MM.1S (cell line): ENCODE results near the gene CYTH4.

Experiments used
- DNase-seq: peaks from one replicate; pipeline ENCODE4 v3.0.0-alpha.2; 2015
- H2AFZ ChIP-seq: fragments of 300-600 bp; sonication (generic); 2 replicates; pipeline ENCODE4 v1.6.0; 2016; ENCODE audit warnings: antibody characterized with exemption, low read length
- H3F3A ChIP-seq: fragments of 300-600 bp; sonication (generic); 2 replicates; pipeline ENCODE4 v1.6.1; 2016; ENCODE audit warnings: mild to moderate bottlenecking, antibody characterized with exemption, low read length, moderate library complexity, mixed read lengths; ENCODE audit not compliant: insufficient read depth
- H3K27ac ChIP-seq: fragments of 300-600 bp; sonication (generic); 2 replicates; pipeline ENCODE4 v1.5.1; 2016; ENCODE audit warnings: mild to moderate bottlenecking, low read length
- H3K27me3 ChIP-seq: fragments of 300-600 bp; sonication (generic); replicated peaks from 2 replicates; pipeline ENCODE4 v1.6.0; 2016; ENCODE audit warnings: low read length; ENCODE audit not compliant: insufficient read depth
- H3K36me3 ChIP-seq: fragments of 300-600 bp; sonication (generic); replicated peaks from 2 replicates; pipeline ENCODE4 v1.6.1; 2016; ENCODE audit warnings: mild to moderate bottlenecking, low read length, mixed read lengths; ENCODE audit not compliant: insufficient read depth
- H3K4me1 ChIP-seq: fragments of 300-600 bp; sonication (generic); 2 replicates; pipeline ENCODE4 v1.6.1; 2016; ENCODE audit warnings: low read length, mixed read lengths
- H3K4me2 ChIP-seq: fragments of 300-600 bp; sonication (generic); 2 replicates; pipeline ENCODE4 v1.6.0; 2016; ENCODE audit warnings: low read depth, low read length
- H3K4me3 ChIP-seq: fragments of 300-600 bp; sonication (generic); 2 replicates; pipeline ENCODE4 v1.5.1; 2016; ENCODE audit warnings: low read length, mixed read lengths
- H3K79me2 ChIP-seq: fragments of 300-600 bp; sonication (generic); 2 replicates; pipeline ENCODE4 v1.6.1; 2016; ENCODE audit warnings: mixed run types, low read length, mixed read lengths
- H3K9ac ChIP-seq: fragments of 300-600 bp; sonication (generic); 2 replicates; pipeline ENCODE4 v1.6.1; 2016; ENCODE audit warnings: low read length, mixed read lengths
- H3K9me2 ChIP-seq: fragments of 300-600 bp; sonication (generic); replicated peaks from 2 replicates; pipeline ENCODE4 v1.6.1; 2016; ENCODE audit warnings: mild to moderate bottlenecking, low read length, mixed read lengths; ENCODE audit not compliant: insufficient read depth
- H3K9me3 ChIP-seq: fragments of 300-600 bp; sonication (generic); replicated peaks from 2 replicates; pipeline ENCODE4 v1.6.1; 2016; ENCODE audit warnings: mild to moderate bottlenecking, low read length, mixed read lengths; ENCODE audit not compliant: insufficient read depth
- H4K20me1 ChIP-seq: fragments of 300-600 bp; sonication (generic); 2 replicates; pipeline ENCODE4 v1.6.1; 2016; ENCODE audit warnings: mild to moderate bottlenecking, low read length, moderate library complexity, mixed read lengths; ENCODE audit not compliant: insufficient read depth
- EZH2 ChIP-seq: fragments of 300-600 bp; sonication (generic); optimal IDR thresholded peaks from 2 replicates; pipeline ENCODE3; 2017; ENCODE audit warnings: low read depth, mild to moderate bottlenecking, antibody characterized with exemption, low read length, mixed read lengths
- EZH2phosphoT487 ChIP-seq: fragments of 300-600 bp; sonication (generic); IDR thresholded peaks from 2 replicates; pipeline ENCODE4 v1.6.1; 2018; ENCODE audit warnings: antibody characterized with exemption, low read length
- TF ChIP-seq, protein P1 (sequence below): fragments of 300-600 bp; sonication (generic); IDR thresholded peaks from 2 replicates; pipeline ENCODE4 v1.5.1; 2016; ENCODE audit warnings: antibody characterized with exemption, low read length, mixed read lengths

CYTH4 gene

DNA sequence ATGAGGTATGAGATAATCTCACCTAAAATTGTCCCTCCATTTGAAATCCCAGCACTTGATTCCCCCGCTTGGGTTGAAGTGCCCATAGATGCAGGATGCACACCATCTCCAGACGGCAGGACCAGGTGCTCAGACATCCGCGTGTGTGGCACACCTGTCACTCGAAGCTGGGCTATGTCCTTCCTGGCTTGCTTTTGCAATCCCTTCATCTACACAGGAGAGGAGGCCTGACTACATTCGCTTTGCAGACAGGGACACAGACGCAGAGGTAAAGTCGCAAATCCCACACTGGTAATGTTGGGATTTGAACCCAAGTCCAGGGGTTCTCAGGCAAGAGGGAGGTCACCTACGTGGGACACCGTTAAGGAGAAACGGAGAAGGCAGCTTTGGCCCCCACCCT lies 7.2 kb upstream of the CYTH4 start:
- Histone ChIP-seq H3K4me3 (no peak overlapping the region), H3K4me1 (no peaks in the 10 kb centered on the region), H3K36me3 (no peaks in the 10 kb centered on the region), H4K20me1 (no peaks in the 10 kb centered on the region), H3K79me2 (no peaks in the 10 kb centered on the region), H3K9me2 (no peaks in the 10 kb centered on the region), H3K4me2 (no peak overlapping the region), H2AFZ (no peak overlapping the region), H3F3A (no peaks in the 10 kb centered on the region), H3K9me3 (no peaks in the 10 kb centered on the region), H3K27ac (no peak overlapping the region), H3K9ac (no peak overlapping the region), H3K27me3 (0 out of 2 replicates have a peak, but pooled peaks cover 5% of the 10 kb centered on the region)
- DNase-seq, result no peak
- no peak for TF ChIP-seq EZH2phosphoT487
- TF ChIP-seq, protein P1, sequence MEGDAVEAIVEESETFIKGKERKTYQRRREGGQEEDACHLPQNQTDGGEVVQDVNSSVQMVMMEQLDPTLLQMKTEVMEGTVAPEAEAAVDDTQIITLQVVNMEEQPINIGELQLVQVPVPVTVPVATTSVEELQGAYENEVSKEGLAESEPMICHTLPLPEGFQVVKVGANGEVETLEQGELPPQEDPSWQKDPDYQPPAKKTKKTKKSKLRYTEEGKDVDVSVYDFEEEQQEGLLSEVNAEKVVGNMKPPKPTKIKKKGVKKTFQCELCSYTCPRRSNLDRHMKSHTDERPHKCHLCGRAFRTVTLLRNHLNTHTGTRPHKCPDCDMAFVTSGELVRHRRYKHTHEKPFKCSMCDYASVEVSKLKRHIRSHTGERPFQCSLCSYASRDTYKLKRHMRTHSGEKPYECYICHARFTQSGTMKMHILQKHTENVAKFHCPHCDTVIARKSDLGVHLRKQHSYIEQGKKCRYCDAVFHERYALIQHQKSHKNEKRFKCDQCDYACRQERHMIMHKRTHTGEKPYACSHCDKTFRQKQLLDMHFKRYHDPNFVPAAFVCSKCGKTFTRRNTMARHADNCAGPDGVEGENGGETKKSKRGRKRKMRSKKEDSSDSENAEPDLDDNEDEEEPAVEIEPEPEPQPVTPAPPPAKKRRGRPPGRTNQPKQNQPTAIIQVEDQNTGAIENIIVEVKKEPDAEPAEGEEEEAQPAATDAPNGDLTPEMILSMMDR, result no peak
- no peak for TF ChIP-seq EZH2

DNA sequence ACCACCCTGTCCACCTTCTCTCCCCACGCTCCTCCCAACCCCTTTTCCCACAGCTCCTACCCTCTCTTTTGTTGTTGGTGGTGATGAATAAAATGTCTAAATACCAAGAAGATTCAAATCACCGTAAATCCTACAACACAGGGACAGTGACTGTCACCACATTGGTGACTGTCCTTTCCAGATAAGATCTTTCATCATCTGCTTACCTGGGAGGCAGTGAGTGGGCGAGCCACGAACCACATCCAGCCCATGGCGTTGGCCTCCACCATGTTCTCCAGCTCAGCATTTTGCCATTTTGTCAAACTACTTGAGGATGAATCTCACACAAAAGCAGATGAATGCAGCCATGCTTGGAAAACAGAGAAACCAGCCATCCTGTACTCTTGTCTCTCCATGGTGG lies 6.7 kb upstream of the CYTH4 start:
- Histone ChIP-seq H3K9me2 (no peaks in the 10 kb centered on the region), H3K27me3 (0 out of 2 replicates have a peak, but pooled peaks cover 5% of the 10 kb centered on the region), H3K79me2 (no peaks in the 10 kb centered on the region), H3K27ac (no peak overlapping the region), H3K9ac (no peak overlapping the region), H3F3A (no peaks in the 10 kb centered on the region), H3K9me3 (no peaks in the 10 kb centered on the region), H2AFZ (no peak overlapping the region), H3K4me2 (no peak overlapping the region), H3K4me3 (no peak overlapping the region), H4K20me1 (no peaks in the 10 kb centered on the region), H3K4me1 (no peaks in the 10 kb centered on the region), H3K36me3 (no peaks in the 10 kb centered on the region)
- no peak for DNase-seq
- no peak for TF ChIP-seq EZH2
- TF ChIP-seq EZH2phosphoT487, result no peak
- TF ChIP-seq, protein P1, result no peak

DNA sequence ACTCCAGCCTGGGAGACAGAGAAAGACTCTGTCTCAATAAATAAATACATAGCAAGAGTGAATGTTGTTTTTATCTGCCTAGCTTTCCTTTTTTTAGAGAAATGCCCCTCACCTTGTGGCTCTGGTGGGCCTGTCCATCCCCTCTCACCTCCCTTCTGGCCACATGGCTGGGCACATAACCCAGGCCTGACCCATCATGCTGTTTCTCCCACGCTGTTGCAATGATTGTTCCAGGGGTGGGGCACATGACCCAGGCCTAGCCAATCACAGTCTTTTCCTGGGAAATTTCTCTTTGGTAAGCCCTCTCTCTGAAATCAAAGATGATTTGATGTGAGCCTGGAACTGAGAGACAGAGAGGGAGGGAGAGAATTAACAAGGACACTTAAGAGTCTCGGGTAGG lies 5.5 kb upstream of the CYTH4 start:
- H3K27me3 ChIP-seq, result 0 out of 2 replicates have a peak, but pooled peaks cover 5% of the 10 kb centered on the region
- H3K4me3 ChIP-seq, result no peak overlapping the region
- H3K9ac ChIP-seq, result no peak overlapping the region
- no peaks in the 10 kb centered on the region for H4K20me1 ChIP-seq
- no peak overlapping the region for H3K4me2 ChIP-seq
- no peaks in the 10 kb centered on the region for H3F3A ChIP-seq
- no peaks in the 10 kb centered on the region for H3K9me3 ChIP-seq
- no peak overlapping the region for H3K27ac ChIP-seq
- H2AFZ ChIP-seq, result no peak overlapping the region
- no peaks in the 10 kb centered on the region for H3K79me2 ChIP-seq
- H3K36me3 ChIP-seq, result no peaks in the 10 kb centered on the region
- no peaks in the 10 kb centered on the region for H3K9me2 ChIP-seq
- 0 out of 2 replicates have a peak, but pooled peaks cover 2% of the 10 kb centered on the region for H3K4me1 ChIP-seq
- DNase-seq, result no peak
- TF ChIP-seq EZH2 (no peak), EZH2phosphoT487 (no peak)
- TF ChIP-seq, protein P1, result no peak
